Measurements from ENCODE around the gene DIP2C. TPM values are rescaled to one million over a fixed set of nuclear protein-coding genes. Genes with fewer than 3 reads are reported as not detected.
"Not testable (repeated sequence)": the region's sequence is repeated elsewhere in the genome, so short reads cannot be mapped to it uniquely, and the experiment has no call there.

The DIP2C gene
- total RNA-seq, 3 donors from 2014 or later, result 0.20 to 0.27 (median 0.26) TPM

- Mint-ChIP-seq H3K4me1 (ENCODE audit: low read depth) (peaks cover 4% of the 10 kb centered on the region), H3K4me3 (no peak overlapping the region), H3K36me3 (ENCODE audit: insufficient read depth) (peaks cover 3% of the 10 kb centered on the region), H3K27me3 (ENCODE audit: low read depth) (peaks cover 43% of the 10 kb centered on the region), H3K9me3 (no peaks in the 10 kb centered on the region)
- DNase-seq, result no peak
- ATAC-seq, result no peak
These were observed 147.6 kb downstream of the DIP2C start for GRCh38 chr10:541750-542371.

GRCh38 chr10:541041-541440, 148.4 kb downstream of the DIP2C start:
- ATAC-seq (no peak), DNase-seq (no peak)
- no peaks in the 10 kb centered on the region for H3K9me3 Mint-ChIP-seq
- H3K4me1 Mint-ChIP-seq (ENCODE audit: low read depth), result peaks cover 4% of the 10 kb centered on the region
- no peak overlapping the region for H3K4me3 Mint-ChIP-seq
- peaks cover 3% of the 10 kb centered on the region for H3K36me3 Mint-ChIP-seq (ENCODE audit: insufficient read depth)
- H3K27me3 Mint-ChIP-seq (ENCODE audit: low read depth), result peaks cover 39% of the 10 kb centered on the region

- DNase-seq (no peak), ATAC-seq (no peak)
- no peaks in the 10 kb centered on the region for H3K9me3 Mint-ChIP-seq
- peaks cover 3% of the 10 kb centered on the region for H3K36me3 Mint-ChIP-seq (ENCODE audit: insufficient read depth)
- H3K4me3 Mint-ChIP-seq, result no peak overlapping the region
- peaks cover 4% of the 10 kb centered on the region for H3K4me1 Mint-ChIP-seq (ENCODE audit: low read depth)
- peaks cover 38% of the 10 kb centered on the region for H3K27me3 Mint-ChIP-seq (ENCODE audit: low read depth)
These were observed 150.6 kb downstream of the DIP2C start for GRCh38 chr10:538895-539294.

- no peak for DNase-seq
- Mint-ChIP-seq H3K9me3 (no peaks in the 10 kb centered on the region), H3K27me3 (ENCODE audit: low read depth) (peaks cover 34% of the 10 kb centered on the region), H3K4me3 (no peak overlapping the region), H3K36me3 (ENCODE audit: insufficient read depth) (peaks cover under 1% of the 10 kb centered on the region), H3K4me1 (ENCODE audit: low read depth) (peaks cover 3% of the 10 kb centered on the region)
- ATAC-seq, result no peak
These were observed 152.5 kb downstream of the DIP2C start for GRCh38 chr10:536935-537334.

GRCh38 chr10:536371-536925, 153.0 kb downstream of the DIP2C start:
- peaks cover 3% of the 10 kb centered on the region for H3K4me1 Mint-ChIP-seq (ENCODE audit: low read depth)
- ATAC-seq (no peak), DNase-seq (no peak)
- H3K27me3 Mint-ChIP-seq (ENCODE audit: low read depth), result peaks cover 29% of the 10 kb centered on the region
- no peaks in the 10 kb centered on the region for H3K9me3 Mint-ChIP-seq
- no peaks in the 10 kb centered on the region for H3K36me3 Mint-ChIP-seq (ENCODE audit: insufficient read depth)
- H3K4me3 Mint-ChIP-seq, result no peak overlapping the region

- no peaks in the 10 kb centered on the region for H3K9me3 Mint-ChIP-seq
- DNase-seq (no peak), ATAC-seq (no peak)
- no peaks in the 10 kb centered on the region for H3K36me3 Mint-ChIP-seq (ENCODE audit: insufficient read depth)
- H3K27me3 Mint-ChIP-seq (ENCODE audit: low read depth), result peaks cover 25% of the 10 kb centered on the region
- H3K4me1 Mint-ChIP-seq (ENCODE audit: low read depth), result peaks cover 3% of the 10 kb centered on the region
- H3K4me3 Mint-ChIP-seq, result no peak overlapping the region
These were observed 153.5 kb downstream of the DIP2C start for GRCh38 chr10:535952-536351.

- H3K27me3 Mint-ChIP-seq (ENCODE audit: low read depth), result peaks cover 20% of the 10 kb centered on the region
- H3K4me3 Mint-ChIP-seq, result no peak overlapping the region
- no peaks in the 10 kb centered on the region for H3K4me1 Mint-ChIP-seq (ENCODE audit: low read depth)
- ATAC-seq, result no peak
- no peaks in the 10 kb centered on the region for H3K9me3 Mint-ChIP-seq
- H3K36me3 Mint-ChIP-seq (ENCODE audit: insufficient read depth), result no peaks in the 10 kb centered on the region
- no peak for DNase-seq
These were observed 154.4 kb downstream of the DIP2C start for GRCh38 chr10:535051-535450.

- Mint-ChIP-seq H3K4me1 (ENCODE audit: low read depth) (no peaks in the 10 kb centered on the region), H3K4me3 (no peak overlapping the region), H3K27me3 (ENCODE audit: low read depth) (peaks cover 16% of the 10 kb centered on the region), H3K36me3 (ENCODE audit: insufficient read depth) (no peaks in the 10 kb centered on the region), H3K9me3 (no peaks in the 10 kb centered on the region)
- no peak for DNase-seq
- no peak for ATAC-seq
These were observed 155.4 kb downstream of the DIP2C start for GRCh38 chr10:534047-534566.

- ATAC-seq (no peak), DNase-seq (no peak)
- no peaks in the 10 kb centered on the region for H3K9me3 Mint-ChIP-seq
- H3K27me3 Mint-ChIP-seq (ENCODE audit: low read depth), result peaks cover 16% of the 10 kb centered on the region
- no peaks in the 10 kb centered on the region for H3K4me1 Mint-ChIP-seq (ENCODE audit: low read depth)
- no peaks in the 10 kb centered on the region for H3K36me3 Mint-ChIP-seq (ENCODE audit: insufficient read depth)
- no peak overlapping the region for H3K4me3 Mint-ChIP-seq
These were observed 155.9 kb downstream of the DIP2C start for GRCh38 chr10:533611-534010.

GRCh38 chr10:533186-533585, 156.3 kb downstream of the DIP2C start:
- Mint-ChIP-seq H3K9me3 (no peaks in the 10 kb centered on the region), H3K27me3 (ENCODE audit: low read depth) (peaks cover 12% of the 10 kb centered on the region), H3K4me1 (ENCODE audit: low read depth) (no peaks in the 10 kb centered on the region), H3K4me3 (no peak overlapping the region), H3K36me3 (ENCODE audit: insufficient read depth) (no peaks in the 10 kb centered on the region)
- no peak for DNase-seq
- no peak for ATAC-seq

GRCh38 chr10:532331-532730, 157.1 kb downstream of the DIP2C start:
- not testable (repeated sequence) for H3K9me3 Mint-ChIP-seq; DNase-seq; H3K4me1 Mint-ChIP-seq (ENCODE audit: low read depth); H3K4me3 Mint-ChIP-seq; ATAC-seq; H3K36me3 Mint-ChIP-seq (ENCODE audit: insufficient read depth)
- peaks cover 10% of the 10 kb centered on the region for H3K27me3 Mint-ChIP-seq (ENCODE audit: low read depth)

GRCh38 chr10:531541-531940, 157.9 kb downstream of the DIP2C start:
- no peak for DNase-seq
- Mint-ChIP-seq H3K27me3 (ENCODE audit: low read depth) (peaks cover 8% of the 10 kb centered on the region), H3K36me3 (ENCODE audit: insufficient read depth) (no peaks in the 10 kb centered on the region), H3K9me3 (no peaks in the 10 kb centered on the region), H3K4me3 (no peak overlapping the region), H3K4me1 (ENCODE audit: low read depth) (no peaks in the 10 kb centered on the region)
- no peak for ATAC-seq

GRCh38 chr10:530717-531116, 158.8 kb downstream of the DIP2C start:
- H3K27me3 Mint-ChIP-seq (ENCODE audit: low read depth), result peaks cover 6% of the 10 kb centered on the region
- H3K9me3 Mint-ChIP-seq, result no peaks in the 10 kb centered on the region
- no peak overlapping the region for H3K4me3 Mint-ChIP-seq
- H3K4me1 Mint-ChIP-seq (ENCODE audit: low read depth), result no peaks in the 10 kb centered on the region
- ATAC-seq, result no peak
- DNase-seq, result no peak
- H3K36me3 Mint-ChIP-seq (ENCODE audit: insufficient read depth), result no peaks in the 10 kb centered on the region

GRCh38 chr10:529468-530230, 159.8 kb downstream of the DIP2C start:
- Mint-ChIP-seq H3K4me1 (ENCODE audit: low read depth) (no peaks in the 10 kb centered on the region), H3K4me3 (no peak overlapping the region), H3K9me3 (no peaks in the 10 kb centered on the region), H3K27me3 (ENCODE audit: low read depth) (peaks cover 2% of the 10 kb centered on the region), H3K36me3 (ENCODE audit: insufficient read depth) (no peaks in the 10 kb centered on the region)
- DNase-seq (no peak), ATAC-seq (no peak)
